Activated T-cell treated with anti-CD3 and anti-CD28 coated beads, Interleukin-2, amount 50 U/mL, for 24 hours (primary cell): ENCODE measurements around the gene TDRD9.

Source experiments
- DNase-seq: peaks from one replicate; pipeline ENCODE4 v3.0.0-alpha.2; 2020
- H3K27ac Mint-ChIP-seq: 2 replicates; pipeline ENCODE4 v1.8.0; 2020; ENCODE audit warnings: mild to moderate bottlenecking, mixed read lengths
- H3K27me3 Mint-ChIP-seq: 2 replicates; pipeline ENCODE4 v1.8.0; 2020; ENCODE audit warnings: mixed read lengths
- H3K36me3 Mint-ChIP-seq: 2 replicates; pipeline ENCODE4 v1.8.0; 2020; ENCODE audit warnings: low read depth, mixed read lengths
- H3K4me1 Mint-ChIP-seq: 2 replicates; pipeline ENCODE4 v1.8.0; 2020; ENCODE audit warnings: low read depth, mixed read lengths
- H3K4me3 Mint-ChIP-seq: 2 replicates; pipeline ENCODE4 v1.8.0; 2020; ENCODE audit warnings: mild to moderate bottlenecking, moderate library complexity, mixed read lengths
- H3K9me3 Mint-ChIP-seq: 2 replicates; pipeline ENCODE4 v1.8.0; 2020; ENCODE audit warnings: mixed read lengths

TDRD9 gene

DNA sequence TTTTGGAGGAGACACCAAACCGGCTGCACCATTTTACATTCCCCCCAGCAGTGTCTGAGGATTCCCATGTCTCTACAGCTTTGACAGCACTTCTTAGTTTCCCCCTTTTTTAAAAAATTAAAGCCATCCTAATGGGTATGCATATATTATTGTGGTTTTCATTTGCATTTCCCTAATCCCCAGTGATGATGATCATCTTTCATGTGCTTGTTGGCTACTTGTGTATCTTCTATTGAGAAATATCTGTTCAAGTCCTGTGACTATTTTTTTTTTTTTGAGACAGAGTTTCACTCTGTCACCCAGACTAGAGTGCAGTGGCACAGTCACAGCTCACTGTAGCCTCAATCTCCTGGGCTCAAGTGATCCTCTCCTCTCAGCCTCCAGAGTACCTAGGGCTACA is 134.0 kb downstream of the TDRD9 start:
- Mint-ChIP-seq H3K4me1 (no peaks in the 10 kb centered on the region), H3K4me3 (no peak overlapping the region), H3K36me3 (no peaks in the 10 kb centered on the region), H3K27ac (no peak overlapping the region), H3K9me3 (peaks cover 4% of the 10 kb centered on the region), H3K27me3 (peaks cover 63% of the 10 kb centered on the region)
- no peak for DNase-seq

DNA sequence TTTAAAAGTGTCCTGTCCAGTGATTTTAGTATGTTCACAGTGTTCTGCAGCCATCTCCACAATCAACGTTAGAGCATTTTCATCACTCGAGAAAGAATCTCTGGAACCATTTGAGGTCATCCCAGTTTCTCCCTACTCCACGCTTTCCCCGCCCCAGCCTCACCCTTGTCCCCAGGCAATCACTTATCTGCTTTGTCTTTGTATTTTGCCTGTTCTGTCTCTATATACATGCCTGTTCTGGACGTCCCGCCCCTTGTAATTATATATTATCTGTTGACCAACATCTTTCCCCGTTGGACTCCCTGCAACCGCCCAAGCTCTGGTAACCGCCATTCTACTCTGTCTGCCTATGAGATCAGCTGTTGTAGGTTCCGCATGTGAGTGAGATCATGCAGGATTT is 135.7 kb downstream of the TDRD9 start:
- Mint-ChIP-seq H3K27ac (no peak overlapping the region), H3K4me3 (no peak overlapping the region), H3K27me3 (peaks cover 71% of the 10 kb centered on the region), H3K36me3 (no peaks in the 10 kb centered on the region), H3K4me1 (no peaks in the 10 kb centered on the region), H3K9me3 (peaks cover 8% of the 10 kb centered on the region)
- DNase-seq = no peak

- DNase-seq = no peak
- Mint-ChIP-seq H3K9me3 (peaks cover 8% of the 10 kb centered on the region), H3K4me3 (no peak overlapping the region), H3K27me3 (peaks cover 61% of the 10 kb centered on the region), H3K27ac (no peak overlapping the region), H3K36me3 (no peaks in the 10 kb centered on the region), H3K4me1 (no peaks in the 10 kb centered on the region)
Observed at GRCh38 chr14:104066279-104066678, 138.0 kb downstream of the TDRD9 start.

GRCh38 chr14:104066719-104067295 is 138.6 kb downstream of the TDRD9 start:
- Mint-ChIP-seq H3K4me3 (no peak overlapping the region), H3K9me3 (peaks cover 8% of the 10 kb centered on the region), H3K27ac (no peak overlapping the region), H3K4me1 (no peaks in the 10 kb centered on the region), H3K36me3 (no peaks in the 10 kb centered on the region), H3K27me3 (peaks cover 60% of the 10 kb centered on the region)
- DNase-seq = no peak

- no peak overlapping the region for H3K27ac Mint-ChIP-seq
- peaks cover 19% of the 10 kb centered on the region for H3K9me3 Mint-ChIP-seq
- peaks cover 39% of the 10 kb centered on the region for H3K27me3 Mint-ChIP-seq
- DNase-seq = no peak
- H3K4me3 Mint-ChIP-seq = no peak overlapping the region
- no peaks in the 10 kb centered on the region for H3K36me3 Mint-ChIP-seq
- peaks cover 2% of the 10 kb centered on the region for H3K4me1 Mint-ChIP-seq
Observed at GRCh38 chr14:104069541-104069940, 141.3 kb downstream of the TDRD9 start.

DNA sequence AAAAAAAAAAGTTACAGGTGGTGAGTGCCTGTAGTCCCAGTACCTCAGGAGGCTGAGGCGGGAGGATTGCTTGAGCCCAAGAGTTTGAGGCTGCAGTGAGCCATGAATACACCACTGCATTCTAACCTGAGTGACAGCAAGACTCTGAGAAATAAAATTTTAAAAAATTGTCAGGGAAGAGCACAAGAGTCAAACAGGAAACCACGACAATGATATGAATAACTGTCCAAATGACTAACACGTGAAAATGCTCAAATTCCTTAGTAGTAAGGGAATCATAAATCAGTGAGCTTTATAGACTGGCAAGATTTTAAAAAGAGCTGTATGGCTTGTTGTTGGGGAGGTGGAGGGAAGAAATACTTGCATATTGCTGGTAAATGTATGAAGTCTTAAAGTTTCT is 144.3 kb downstream of the TDRD9 start:
- Mint-ChIP-seq H3K4me1 (peaks cover 6% of the 10 kb centered on the region), H3K9me3 (peaks cover 12% of the 10 kb centered on the region), H3K36me3 (no peaks in the 10 kb centered on the region), H3K27me3 (peaks cover 22% of the 10 kb centered on the region), H3K27ac (no peak overlapping the region), H3K4me3 (no peak overlapping the region)
- DNase-seq = no peak

- peaks cover 11% of the 10 kb centered on the region for H3K9me3 Mint-ChIP-seq
- H3K27me3 Mint-ChIP-seq = peaks cover 18% of the 10 kb centered on the region
Observed at GRCh38 chr14:104073764-104074163, 145.5 kb downstream of the TDRD9 start.

DNA sequence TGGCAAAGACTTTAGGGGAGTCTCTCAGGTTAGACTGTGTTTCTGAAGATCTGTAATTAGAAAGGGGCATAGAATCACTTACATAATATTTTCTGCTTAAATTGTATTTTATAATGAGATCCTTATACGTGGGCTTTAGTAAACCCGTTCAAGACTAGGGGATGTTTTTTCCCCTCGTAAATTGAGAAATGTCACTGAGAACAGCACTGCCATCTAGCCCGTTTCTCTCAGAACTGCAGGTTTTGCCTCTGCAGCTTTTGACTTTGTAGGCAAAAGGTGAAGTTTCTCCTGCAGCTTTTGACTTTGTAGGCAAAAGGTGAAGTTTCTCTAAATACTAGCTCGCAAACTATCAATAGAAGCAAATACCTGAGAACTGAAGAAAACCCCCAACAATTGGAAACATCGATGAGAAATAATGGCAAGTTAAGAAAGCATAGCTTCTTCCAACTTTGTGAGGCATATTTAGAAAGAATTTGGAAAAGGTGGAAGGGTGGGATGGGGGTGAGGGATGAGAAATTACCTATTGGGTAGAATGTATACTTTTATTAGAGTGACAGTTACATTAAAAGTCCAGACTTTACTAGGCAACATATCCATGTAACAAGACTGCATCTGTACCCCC is 147.4 kb downstream of the TDRD9 start:
- peaks cover 16% of the 10 kb centered on the region for H3K4me1 Mint-ChIP-seq

More at GRCh38 chr14:104073764-104074163, 145.5 kb downstream of the TDRD9 start:
- DNase-seq = no peak
- Mint-ChIP-seq H3K4me3 (no peak overlapping the region), H3K27ac (no peak overlapping the region), H3K4me1 (peaks cover 16% of the 10 kb centered on the region), H3K36me3 (no peaks in the 10 kb centered on the region)

GRCh38 chr14:104076743-104077142 is 148.5 kb downstream of the TDRD9 start:
- Mint-ChIP-seq H3K4me3 (no peak overlapping the region), H3K27ac (no peak overlapping the region), H3K4me1 (peaks cover 16% of the 10 kb centered on the region)

More for the DNA sequence above, 147.4 kb downstream of the TDRD9 start:
- H3K4me3 Mint-ChIP-seq = no peak overlapping the region
- H3K9me3 Mint-ChIP-seq = peaks cover 11% of the 10 kb centered on the region
- peaks cover 12% of the 10 kb centered on the region for H3K27me3 Mint-ChIP-seq
- no peaks in the 10 kb centered on the region for H3K36me3 Mint-ChIP-seq
- no peak overlapping the region for H3K27ac Mint-ChIP-seq
- DNase-seq = no peak

GRCh38 chr14:104078031-104078455 is 149.8 kb downstream of the TDRD9 start:
- Mint-ChIP-seq H3K4me3 (no peak overlapping the region), H3K27me3 (peaks cover 22% of the 10 kb centered on the region), H3K27ac (no peak overlapping the region), H3K4me1 (peaks cover 14% of the 10 kb centered on the region), H3K9me3 (peaks cover 7% of the 10 kb centered on the region), H3K36me3 (no peaks in the 10 kb centered on the region)
- peak; percentile 88 for DNase-seq

More at GRCh38 chr14:104076743-104077142, 148.5 kb downstream of the TDRD9 start:
- H3K9me3 Mint-ChIP-seq = peaks cover 11% of the 10 kb centered on the region
- DNase-seq = no peak
- H3K36me3 Mint-ChIP-seq = no peaks in the 10 kb centered on the region
- H3K27me3 Mint-ChIP-seq = peaks cover 12% of the 10 kb centered on the region

DNA sequence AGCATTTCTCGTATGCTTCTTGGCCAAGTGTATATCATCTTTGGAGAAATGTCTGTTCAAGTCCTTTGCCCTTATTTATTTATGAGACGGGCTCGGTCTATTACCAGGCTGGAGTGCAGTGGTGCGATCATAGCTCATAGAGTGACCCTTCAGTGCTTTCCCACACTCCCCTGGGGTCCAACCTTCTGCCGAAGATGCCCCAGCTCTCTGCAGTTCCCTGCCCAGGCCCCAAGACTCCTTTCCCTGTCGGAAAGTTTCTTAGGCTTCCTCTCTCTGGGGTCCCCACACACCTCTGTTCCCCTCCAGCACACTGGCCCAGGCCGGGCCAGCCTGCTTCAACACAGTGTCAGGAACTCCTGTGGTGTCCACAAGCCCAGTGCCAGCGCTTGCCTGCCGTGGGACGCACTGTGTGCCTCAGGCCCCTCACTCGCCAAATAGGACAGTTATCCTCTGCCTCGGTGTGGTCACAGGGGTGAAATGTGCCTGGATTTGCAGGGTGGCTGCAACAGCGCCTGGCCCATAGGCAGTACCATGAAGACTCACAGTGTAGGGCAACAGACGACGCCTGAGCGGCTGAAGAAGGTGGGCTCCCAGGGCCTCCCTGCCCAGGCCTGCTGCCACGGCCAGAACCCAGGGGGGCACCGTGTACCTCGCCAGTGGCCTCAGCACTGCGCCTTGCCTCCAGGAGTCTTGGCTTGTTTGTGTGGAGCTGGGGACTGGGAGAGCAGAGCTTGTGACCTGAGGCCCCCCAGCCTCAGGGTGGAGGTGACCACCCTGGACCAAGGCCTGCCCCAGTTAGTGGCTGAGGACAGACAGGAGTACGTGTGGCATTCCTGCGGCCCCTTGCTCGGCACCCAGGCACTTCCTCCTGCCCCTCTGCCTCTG is 152.4 kb downstream of the TDRD9 start:
- no peaks in the 10 kb centered on the region for H3K36me3 Mint-ChIP-seq
- DNase-seq = no peak
- H3K9me3 Mint-ChIP-seq = no peaks in the 10 kb centered on the region
- no peak overlapping the region for H3K27ac Mint-ChIP-seq
- H3K4me1 Mint-ChIP-seq = peaks cover 16% of the 10 kb centered on the region
- peaks cover 38% of the 10 kb centered on the region for H3K27me3 Mint-ChIP-seq
- no peak overlapping the region for H3K4me3 Mint-ChIP-seq

DNA sequence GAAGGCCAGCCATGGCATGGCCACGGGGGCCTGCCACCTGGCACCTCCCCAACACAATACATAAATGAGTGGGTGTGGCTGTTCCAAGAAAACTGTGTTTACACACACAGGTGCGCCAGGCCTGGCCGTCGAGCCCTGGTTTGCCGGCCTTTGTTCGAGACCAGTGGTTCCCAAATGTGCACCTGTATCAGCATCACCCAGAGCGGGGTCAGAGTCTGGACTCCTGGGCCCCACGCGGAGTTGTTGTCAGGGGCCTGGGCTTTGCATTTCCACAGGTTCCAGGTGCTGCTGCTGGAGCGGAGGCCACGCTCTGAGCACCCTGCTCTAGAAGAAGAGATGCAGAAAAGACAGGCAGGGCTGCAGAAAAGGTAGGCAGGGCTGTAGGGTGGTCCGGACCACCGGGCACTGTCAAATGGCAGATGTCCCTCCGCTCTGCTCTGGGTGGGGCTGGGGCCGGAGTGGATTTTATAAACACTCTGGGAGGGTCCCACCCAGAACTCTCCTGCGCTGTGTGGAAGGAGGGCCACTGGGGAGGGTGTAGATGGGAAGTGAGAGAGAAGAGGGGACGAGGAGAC is 153.1 kb downstream of the TDRD9 start:
- Mint-ChIP-seq H3K4me1 (peaks cover 16% of the 10 kb centered on the region), H3K9me3 (no peaks in the 10 kb centered on the region), H3K4me3 (no peak overlapping the region), H3K27ac (no peak overlapping the region), H3K36me3 (no peaks in the 10 kb centered on the region), H3K27me3 (peaks cover 35% of the 10 kb centered on the region)
- no peak for DNase-seq

DNA sequence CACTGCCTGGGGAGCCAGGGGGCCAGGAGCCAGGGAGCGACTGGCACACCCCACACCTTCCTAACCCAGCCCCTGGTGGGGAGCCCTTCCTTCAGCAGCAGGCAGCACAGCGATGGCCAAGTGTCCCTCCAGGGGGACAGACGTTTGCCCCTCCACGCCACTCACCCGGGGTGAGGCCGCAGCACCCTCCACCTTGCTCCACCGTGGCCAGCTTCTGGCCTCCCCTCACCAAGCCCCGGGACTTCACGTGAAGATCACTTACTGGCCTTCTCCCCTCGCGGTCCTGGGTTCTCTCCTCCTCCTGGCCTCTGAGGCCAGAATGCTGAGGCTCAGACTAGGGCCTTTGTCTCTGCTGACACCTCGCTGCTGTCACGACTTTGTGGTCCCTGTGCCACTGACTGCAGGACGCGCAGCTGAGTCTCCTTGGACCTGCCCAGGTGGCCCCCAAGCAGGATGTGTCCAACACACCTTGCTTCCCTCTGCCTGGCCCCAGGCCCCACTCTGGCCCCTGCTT is 153.8 kb downstream of the TDRD9 start:
- Mint-ChIP-seq H3K36me3 (no peaks in the 10 kb centered on the region), H3K27ac (no peak overlapping the region), H3K4me3 (no peak overlapping the region), H3K4me1 (peaks cover 12% of the 10 kb centered on the region), H3K27me3 (peaks cover 34% of the 10 kb centered on the region), H3K9me3 (no peaks in the 10 kb centered on the region)
- peak; percentile 21 for DNase-seq

- Mint-ChIP-seq H3K27me3 (peaks cover 33% of the 10 kb centered on the region), H3K4me1 (peaks cover 10% of the 10 kb centered on the region), H3K4me3 (no peak overlapping the region), H3K9me3 (no peaks in the 10 kb centered on the region), H3K36me3 (no peaks in the 10 kb centered on the region), H3K27ac (no peak overlapping the region)
- no peak for DNase-seq
Observed at GRCh38 chr14:104082807-104083206, 154.6 kb downstream of the TDRD9 start.
